K562 (cell line): Measurements from ENCODE around the gene DYNLT2B.

Experiments
- CXXC5 ChIP-seq: fragments of 250-450 bp; sonication (Bioruptor Pico); IDR thresholded peaks from 2 replicates; pipeline ENCODE4 v1.8.0; 2022; ENCODE audit warnings: inconsistent platforms, mild to moderate bottlenecking, moderate library complexity
- MECOM ChIP-seq: fragments of 250-450 bp; sonication (Bioruptor Pico); IDR thresholded peaks from 2 replicates; pipeline ENCODE4 v1.8.0; 2022; ENCODE audit warnings: inconsistent platforms
- MEF2A ChIP-seq: IDR thresholded peaks from 2 replicates; pipeline ENCODE4 v1.6.1; 2011; ENCODE audit warnings: low read depth, mild to moderate bottlenecking, low read length, moderate library complexity; ENCODE audit not compliant: control insufficient read depth
- NRF1 ChIP-seq, 2 experiments: fragments of 450-650 bp; IDR thresholded peaks in 1 of 2; conservative IDR thresholded peaks in 1 of 2; 2 replicates each; pipeline ENCODE4 v1.6.1; 2014; ENCODE audit warnings: mild to moderate bottlenecking in 2 of 2
- TBP ChIP-seq: optimal IDR thresholded peaks from 2 replicates; pipeline ENCODE3; 2011; ENCODE audit warnings: low read depth, low read length, improper control_type of control experiment
- ZMIZ1 ChIP-seq, 2 experiments: fragments of 150-350 bp in 1 of 2; IDR thresholded peaks; 2 replicates each; pipeline ENCODE4 v1.6.1; 2012 to 2016; ENCODE audit warnings: low read depth in 2 of 2, low read length in 2 of 2, mild to moderate bottlenecking in 1 of 2, moderate library complexity in 1 of 2
- ZNF551 ChIP-seq: fragments of 250-450 bp; sonication (Bioruptor Pico); IDR thresholded peaks from 2 replicates; pipeline ENCODE4 v1.5.0; 2021; ENCODE audit warnings: mild to moderate bottlenecking, moderate library complexity
- TF ChIP-seq, protein P1 (sequence below): sonication (generic); formaldehyde crosslinking; IDR thresholded peaks from 2 replicates; pipeline ENCODE4 v1.8.0; 2022; ENCODE audit warnings: mild to moderate bottlenecking, missing genetic modification reagents
- TF ChIP-seq, protein P2 (sequence below), 3 experiments: IDR thresholded peaks in 2 of 3; conservative IDR thresholded peaks in 1 of 3; 2 replicates each; pipeline ENCODE4 v1.5.1; 2011 to 2012; ENCODE audit warnings: low read length in 3 of 3, mild to moderate bottlenecking in 3 of 3, control low read depth in 2 of 3, improper control_type of control experiment in 1 of 3, inconsistent platforms in 1 of 3, low read depth in 1 of 3, mixed read lengths in 1 of 3, moderate library complexity in 1 of 3; ENCODE audit not compliant: insufficient read depth in 2 of 3
- TF ChIP-seq, protein P3 (sequence below): sonication (generic); formaldehyde crosslinking; IDR thresholded peaks from 2 replicates; pipeline ENCODE4 v1.8.1; 2023; ENCODE audit warnings: mild to moderate bottlenecking, missing genetic modification reagents

DNA sequence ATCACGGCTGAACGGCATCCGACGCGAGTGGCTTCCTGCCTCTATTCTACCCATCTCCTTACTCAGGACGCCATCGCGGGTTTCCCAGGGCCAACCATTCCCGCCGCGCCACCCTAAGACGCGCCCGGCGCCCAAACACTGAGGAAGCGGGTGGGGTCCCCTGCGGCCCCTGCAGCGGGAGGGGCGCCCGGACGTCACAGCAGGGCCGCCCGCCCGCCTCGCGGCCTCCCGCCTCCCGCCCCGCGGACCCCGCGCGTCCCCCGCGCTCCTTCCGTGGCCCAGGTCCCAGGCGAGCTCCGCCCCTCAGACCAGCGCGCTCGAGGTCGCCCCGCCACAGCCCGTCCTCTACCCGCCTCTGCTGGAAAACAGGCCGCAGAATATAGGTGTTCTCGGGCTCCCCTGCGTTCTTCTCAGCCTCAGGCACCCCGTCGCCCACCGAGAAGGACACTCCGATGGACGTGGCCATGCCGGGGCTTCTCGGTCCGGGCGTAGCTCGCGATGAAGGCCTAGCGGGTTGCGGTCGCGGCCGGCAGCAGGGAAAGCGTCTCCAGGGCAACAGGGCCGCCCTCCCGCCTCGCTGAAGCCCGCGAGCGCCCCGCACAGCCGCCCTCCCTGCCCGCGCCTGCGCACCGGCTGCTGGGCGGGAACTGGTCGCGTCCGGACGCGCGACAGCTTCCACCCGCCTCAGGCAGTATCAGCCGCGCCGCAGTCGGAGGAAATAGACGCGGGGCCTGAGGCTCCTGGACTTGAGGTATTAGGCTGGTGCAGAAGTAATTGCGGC is at the start of gene DYNLT2B:
- TF ChIP-seq MEF2A (no peak), TBP (peak; percentile 82), NRF1 (conservative IDR thresholded peaks at IDR 0.05 in 1 of 2, IDR thresholded peaks at IDR 0.05 in 1 of 2) (peak; percentile 99), ZMIZ1 (IDR thresholded peaks at IDR 0.05; ENCODE audit: low read depth in 2 of 2, low read length in 2 of 2) (no peak; a peak in 1 of 4 replicates), CXXC5 (CRISPR knock-in tag) (peak; percentile 84), ZNF551 (CRISPR knock-in tag) (no peak), MECOM (no peak)
- TF ChIP-seq, protein P1, sequence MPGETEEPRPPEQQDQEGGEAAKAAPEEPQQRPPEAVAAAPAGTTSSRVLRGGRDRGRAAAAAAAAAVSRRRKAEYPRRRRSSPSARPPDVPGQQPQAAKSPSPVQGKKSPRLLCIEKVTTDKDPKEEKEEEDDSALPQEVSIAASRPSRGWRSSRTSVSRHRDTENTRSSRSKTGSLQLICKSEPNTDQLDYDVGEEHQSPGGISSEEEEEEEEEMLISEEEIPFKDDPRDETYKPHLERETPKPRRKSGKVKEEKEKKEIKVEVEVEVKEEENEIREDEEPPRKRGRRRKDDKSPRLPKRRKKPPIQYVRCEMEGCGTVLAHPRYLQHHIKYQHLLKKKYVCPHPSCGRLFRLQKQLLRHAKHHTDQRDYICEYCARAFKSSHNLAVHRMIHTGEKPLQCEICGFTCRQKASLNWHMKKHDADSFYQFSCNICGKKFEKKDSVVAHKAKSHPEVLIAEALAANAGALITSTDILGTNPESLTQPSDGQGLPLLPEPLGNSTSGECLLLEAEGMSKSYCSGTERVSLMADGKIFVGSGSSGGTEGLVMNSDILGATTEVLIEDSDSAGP (CRISPR knock-in tag): no peak
- TF ChIP-seq, protein P2, sequence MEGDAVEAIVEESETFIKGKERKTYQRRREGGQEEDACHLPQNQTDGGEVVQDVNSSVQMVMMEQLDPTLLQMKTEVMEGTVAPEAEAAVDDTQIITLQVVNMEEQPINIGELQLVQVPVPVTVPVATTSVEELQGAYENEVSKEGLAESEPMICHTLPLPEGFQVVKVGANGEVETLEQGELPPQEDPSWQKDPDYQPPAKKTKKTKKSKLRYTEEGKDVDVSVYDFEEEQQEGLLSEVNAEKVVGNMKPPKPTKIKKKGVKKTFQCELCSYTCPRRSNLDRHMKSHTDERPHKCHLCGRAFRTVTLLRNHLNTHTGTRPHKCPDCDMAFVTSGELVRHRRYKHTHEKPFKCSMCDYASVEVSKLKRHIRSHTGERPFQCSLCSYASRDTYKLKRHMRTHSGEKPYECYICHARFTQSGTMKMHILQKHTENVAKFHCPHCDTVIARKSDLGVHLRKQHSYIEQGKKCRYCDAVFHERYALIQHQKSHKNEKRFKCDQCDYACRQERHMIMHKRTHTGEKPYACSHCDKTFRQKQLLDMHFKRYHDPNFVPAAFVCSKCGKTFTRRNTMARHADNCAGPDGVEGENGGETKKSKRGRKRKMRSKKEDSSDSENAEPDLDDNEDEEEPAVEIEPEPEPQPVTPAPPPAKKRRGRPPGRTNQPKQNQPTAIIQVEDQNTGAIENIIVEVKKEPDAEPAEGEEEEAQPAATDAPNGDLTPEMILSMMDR (IDR thresholded peaks at IDR 0.05 in 2 of 3, conservative IDR thresholded peaks at IDR 0.05 in 1 of 3; ENCODE audit: insufficient read depth in 2 of 3, low read depth in 1 of 3, low read length in 3 of 3): peak in 2 of 3 experiments; percentile 22 to 38; a peak in 2 of 6 replicates
- TF ChIP-seq, protein P3, sequence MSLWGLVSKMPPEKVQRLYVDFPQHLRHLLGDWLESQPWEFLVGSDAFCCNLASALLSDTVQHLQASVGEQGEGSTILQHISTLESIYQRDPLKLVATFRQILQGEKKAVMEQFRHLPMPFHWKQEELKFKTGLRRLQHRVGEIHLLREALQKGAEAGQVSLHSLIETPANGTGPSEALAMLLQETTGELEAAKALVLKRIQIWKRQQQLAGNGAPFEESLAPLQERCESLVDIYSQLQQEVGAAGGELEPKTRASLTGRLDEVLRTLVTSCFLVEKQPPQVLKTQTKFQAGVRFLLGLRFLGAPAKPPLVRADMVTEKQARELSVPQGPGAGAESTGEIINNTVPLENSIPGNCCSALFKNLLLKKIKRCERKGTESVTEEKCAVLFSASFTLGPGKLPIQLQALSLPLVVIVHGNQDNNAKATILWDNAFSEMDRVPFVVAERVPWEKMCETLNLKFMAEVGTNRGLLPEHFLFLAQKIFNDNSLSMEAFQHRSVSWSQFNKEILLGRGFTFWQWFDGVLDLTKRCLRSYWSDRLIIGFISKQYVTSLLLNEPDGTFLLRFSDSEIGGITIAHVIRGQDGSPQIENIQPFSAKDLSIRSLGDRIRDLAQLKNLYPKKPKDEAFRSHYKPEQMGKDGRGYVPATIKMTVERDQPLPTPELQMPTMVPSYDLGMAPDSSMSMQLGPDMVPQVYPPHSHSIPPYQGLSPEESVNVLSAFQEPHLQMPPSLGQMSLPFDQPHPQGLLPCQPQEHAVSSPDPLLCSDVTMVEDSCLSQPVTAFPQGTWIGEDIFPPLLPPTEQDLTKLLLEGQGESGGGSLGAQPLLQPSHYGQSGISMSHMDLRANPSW (CRISPR knock-in tag): no peak
